ENCODE measurements around the gene DNPEP. TPM values are rescaled to one million over a fixed set of nuclear protein-coding genes. Genes with fewer than 3 reads are reported as not detected.

Gene DNPEP
- total RNA-seq, 2 experiments from 2014 or later = 39.3 to 63.6 TPM

DNA sequence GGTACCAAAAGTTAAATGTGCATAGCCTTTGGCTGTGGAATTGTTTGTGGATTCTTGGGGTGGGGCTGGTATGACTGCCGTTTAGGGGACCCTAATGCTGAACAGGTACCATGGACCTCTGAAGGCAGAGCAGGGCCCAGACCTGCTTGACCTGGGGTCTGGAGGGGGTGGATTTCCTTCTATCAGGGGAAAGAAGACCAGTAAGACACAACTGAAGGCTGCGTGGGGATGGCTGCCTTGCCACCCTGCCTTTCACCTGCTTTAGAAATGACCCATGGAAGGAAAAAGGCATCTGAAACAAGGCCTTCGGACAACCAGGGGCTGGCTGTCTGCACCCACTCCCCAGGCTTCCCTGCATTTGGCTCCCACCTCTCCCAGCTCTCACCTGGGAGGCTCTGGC lies 37.5 kb downstream of the DNPEP start:
- Histone ChIP-seq H4K20me1 (ENCODE audit: insufficient read depth, low read length) (no peaks in the 10 kb centered on the region), H3K9me2 (ENCODE audit: insufficient read depth, low read length) (no peaks in the 10 kb centered on the region), H3K36me3 (ENCODE audit: insufficient read depth, low read length) (no peaks in the 10 kb centered on the region), H3K4me1 (ENCODE audit: insufficient read depth, low read length, poor library complexity, severe bottlenecking) (no peaks in the 10 kb centered on the region), H2AFZ (ENCODE audit: low read length) (no peak overlapping the region), H3K4me2 (ENCODE audit: low read length) (no peak overlapping the region), H3K4me3 (ENCODE audit: low read depth, low read length, poor library complexity, severe bottlenecking) (no peak overlapping the region), H3K27ac (ENCODE audit: low read depth, low read length, poor library complexity, severe bottlenecking) (no peak overlapping the region), H3K79me2 (ENCODE audit: insufficient read depth, low read depth, low read length) (no peaks in the 10 kb centered on the region), H3K9me3 (ENCODE audit: low read length) (no peaks in the 10 kb centered on the region)
- BruUV-seq (replicated peaks) = no TSS peak
- ChIA-PET POLR2A (no interaction called here), CTCF (ENCODE audit: unreplicated experiment) (no interaction called here)
- intact Hi-C loops (cut with micrococcal nuclease; ENCODE audit: unreplicated experiment) = no loop called here
- TF ChIP-seq EZH2phosphoT487 (IDR thresholded peaks at IDR 0.05; ENCODE audit: borderline replicate concordance, low read depth, low read length) (no peak), CTCF (conservative IDR thresholded peaks at IDR 0.05; ENCODE audit: low read length) (no peak)
- DNase-seq (ENCODE audit: low spot score) = no peak

DNA sequence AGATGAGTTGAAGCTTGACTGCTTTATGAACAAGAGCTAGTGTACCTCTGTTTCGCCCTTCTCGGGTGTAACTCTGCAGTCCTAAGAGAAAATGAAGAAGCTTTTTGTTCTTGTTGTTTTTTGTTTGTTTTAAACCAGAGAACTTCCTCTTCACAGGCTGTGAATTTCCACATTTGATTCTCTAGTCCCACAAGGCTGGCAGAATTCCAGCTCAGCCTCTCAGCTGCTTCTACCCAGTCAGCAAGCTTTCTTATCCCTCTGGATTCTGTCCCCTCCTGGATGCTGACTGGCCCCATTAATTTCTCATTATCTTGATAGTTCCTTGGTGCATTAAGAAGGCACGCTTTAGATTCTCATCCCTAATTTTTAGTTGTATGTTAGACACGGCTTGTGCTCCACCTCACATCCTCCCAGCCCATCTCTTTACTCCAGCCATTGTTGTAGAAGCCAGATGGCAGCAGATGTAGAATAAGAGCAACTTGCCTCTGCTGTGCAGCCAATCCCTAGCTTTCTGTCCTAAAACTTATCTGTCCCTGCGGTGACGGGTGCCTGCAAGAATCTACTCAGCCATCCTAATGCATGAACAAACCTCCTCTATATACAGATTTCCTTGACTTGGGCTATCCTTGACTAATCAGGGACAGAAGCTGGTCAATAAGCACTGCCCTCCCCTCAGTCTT lies 42.8 kb downstream of the DNPEP start:
- ChIA-PET CTCF (ENCODE audit: unreplicated experiment) (no interaction called here), POLR2A (interaction anchor here (0.5 to 0.9 kb wide), 4 partner anchors 128 to 399 kb away, joined by 3 to 4 read pairs (median 3); no protein-coding TSS in a partner anchor)
- no peak for DNase-seq (ENCODE audit: low spot score)
- BruUV-seq (replicated peaks) = no TSS peak
- TF ChIP-seq EZH2phosphoT487 (IDR thresholded peaks at IDR 0.05; ENCODE audit: borderline replicate concordance, low read depth, low read length) (no peak), CTCF (conservative IDR thresholded peaks at IDR 0.05; ENCODE audit: low read length) (no peak)
- no peaks in the 10 kb centered on the region for H3K4me1 ChIP-seq (ENCODE audit: insufficient read depth, low read length, poor library complexity, severe bottlenecking)
- no peaks in the 10 kb centered on the region for H3K36me3 ChIP-seq (ENCODE audit: insufficient read depth, low read length)
- H3K4me3 ChIP-seq (ENCODE audit: low read depth, low read length, poor library complexity, severe bottlenecking) = no peak overlapping the region
- no peaks in the 10 kb centered on the region for H4K20me1 ChIP-seq (ENCODE audit: insufficient read depth, low read length)
- no peak overlapping the region for H3K4me2 ChIP-seq (ENCODE audit: low read length)
- H3K27ac ChIP-seq (ENCODE audit: low read depth, low read length, poor library complexity, severe bottlenecking) = no peak overlapping the region
- H3K79me2 ChIP-seq (ENCODE audit: insufficient read depth, low read depth, low read length) = no peaks in the 10 kb centered on the region
- intact Hi-C loops (cut with micrococcal nuclease; ENCODE audit: unreplicated experiment) = no loop called here
- H3K9me2 ChIP-seq (ENCODE audit: insufficient read depth, low read length) = no peaks in the 10 kb centered on the region
- no peak overlapping the region for H2AFZ ChIP-seq (ENCODE audit: low read length)
- no peaks in the 10 kb centered on the region for H3K9me3 ChIP-seq (ENCODE audit: low read length)

GRCh38 chr2:219335373-219335786 lies 52.3 kb downstream of the DNPEP start:
- Histone ChIP-seq H4K20me1 (ENCODE audit: insufficient read depth, low read length) (no peaks in the 10 kb centered on the region), H3K27ac (ENCODE audit: low read depth, low read length, poor library complexity, severe bottlenecking) (no peak overlapping the region), H3K9me2 (ENCODE audit: insufficient read depth, low read length) (no peaks in the 10 kb centered on the region), H3K4me3 (ENCODE audit: low read depth, low read length, poor library complexity, severe bottlenecking) (no peak overlapping the region), H3K79me2 (ENCODE audit: insufficient read depth, low read depth, low read length) (no peaks in the 10 kb centered on the region), H3K9me3 (ENCODE audit: low read length) (no peaks in the 10 kb centered on the region), H3K4me1 (ENCODE audit: insufficient read depth, low read length, poor library complexity, severe bottlenecking) (no peaks in the 10 kb centered on the region), H2AFZ (ENCODE audit: low read length) (no peak overlapping the region), H3K4me2 (ENCODE audit: low read length) (no peak overlapping the region), H3K36me3 (ENCODE audit: insufficient read depth, low read length) (no peaks in the 10 kb centered on the region)
- CTCF ChIA-PET (ENCODE audit: unreplicated experiment) = no interaction called here
- TF ChIP-seq EZH2phosphoT487 (IDR thresholded peaks at IDR 0.05; ENCODE audit: borderline replicate concordance, low read depth, low read length) (no peak), CTCF (conservative IDR thresholded peaks at IDR 0.05; ENCODE audit: low read length) (no peak)
- intact Hi-C loops (cut with micrococcal nuclease; ENCODE audit: unreplicated experiment) = no loop called here
- no peak for DNase-seq (ENCODE audit: low spot score)
- BruUV-seq (replicated peaks) = no TSS peak
- POLR2A ChIA-PET = no interaction called here

All from OCI-LY7 (cell line).